Vagina (tissue), 2 donors: Measurements from ENCODE around the gene TSHZ3. TPM values are rescaled to one million over a fixed set of nuclear protein-coding genes. Genes with fewer than 3 reads are reported as not detected.
A peak's percentile ranks its signal among the peaks of the same experiment; 100 is the strongest.

ENCODE experiments used
- DNase-seq, 2 donors: peaks; one replicate each; pipeline ENCODE4 v3.0.0-alpha.2; 2017; ENCODE audit errors: extremely low spot score in 2 of 2
- H3K27ac ChIP-seq: fragments of 200-600 bp; sonication (generic); one replicate; pipeline ENCODE4 v1.5.1; 2019
- H3K27me3 ChIP-seq: fragments of 200-600 bp; sonication (generic); one replicate; pipeline ENCODE4 v1.5.1; 2019
- H3K36me3 ChIP-seq, 2 donors: fragments of 200-600 bp; sonication (generic); one replicate each; pipeline ENCODE4 v1.5.1; 2017 to 2019
- H3K4me1 ChIP-seq: fragments of 200-600 bp; sonication (generic); one replicate; pipeline ENCODE4 v1.5.1; 2019
- H3K4me3 ChIP-seq, 2 donors: fragments of 200-600 bp; sonication (generic); 1 replicate in 1 of 2; 2 replicates in 1 of 2; pipeline ENCODE4 v1.5.1; 2016 to 2019
- H3K9me3 ChIP-seq: fragments of 200-600 bp; sonication (generic); one replicate; pipeline ENCODE4 v1.5.1; 2019
- CTCF ChIP-seq, 3 experiments: fragments of 450-650 bp in 2 of 3; fragments of 200-600 bp in 1 of 3; sonication (generic) in 1 of 3; IDR thresholded peaks; one replicate each; pipeline ENCODE4 v1.5.1; 2017 to 2019; ENCODE audit warnings: antibody characterized with exemption in 3 of 3, mild to moderate bottlenecking in 2 of 3, moderate library complexity in 2 of 3
- POLR2A ChIP-seq, 2 donors: fragments of 450-650 bp; IDR thresholded peaks; one replicate each; pipeline ENCODE4 v1.6.1; 2017; ENCODE audit warnings: antibody characterized with exemption in 2 of 2, mild to moderate bottlenecking in 2 of 2, moderate library complexity in 2 of 2
- POLR2AphosphoS5 ChIP-seq, 2 donors: sonication (generic); formaldehyde crosslinking; IDR thresholded peaks; one replicate each; pipeline ENCODE4 v1.9.0; 2017; ENCODE audit warnings: antibody characterized with exemption in 2 of 2, mild to moderate bottlenecking in 2 of 2, low read depth in 1 of 2; ENCODE audit not compliant: insufficient read depth in 1 of 2
- intact Hi-C: fragments of 100-400 bp; cut with DNase I; formaldehyde crosslinking; loops from one replicate; pipeline ENCODE4 v1.15.1; 2023
- total RNA-seq: library from RNA; depleted of rRNA; stranded (reverse); fragments of >200 nt; gene quantifications from one replicate; pipeline ENCODE4 v1.2.3, GENCODE V29; 2016

TSHZ3 gene
- total RNA-seq, 1 donor from 2014 or later = 13.5 TPM

- no peaks in the 10 kb centered on the region for H3K27me3 ChIP-seq
- H3K9me3 ChIP-seq = no peaks in the 10 kb centered on the region
- H3K4me1 ChIP-seq = no peaks in the 10 kb centered on the region
- no peak overlapping the region for H3K27ac ChIP-seq
- no peaks in the 10 kb centered on the region for H3K36me3 ChIP-seq
- no peak for DNase-seq
- no peak overlapping the region for H3K4me3 ChIP-seq
- TF ChIP-seq POLR2AphosphoS5 (IDR thresholded peaks at IDR 0.05; ENCODE audit: insufficient read depth in 1 of 2, low read depth in 1 of 2) (no peak), CTCF (IDR thresholded peaks at IDR 0.05) (no peak), POLR2A (IDR thresholded peaks at IDR 0.05) (no peak)
- intact Hi-C loops = no loop called here
These were observed 15.7 kb upstream of the TSHZ3 start for GRCh38 chr19:31364963-31365362.

GRCh38 chr19:31361728-31362127 lies 12.5 kb upstream of the TSHZ3 start:
- Histone ChIP-seq H3K27me3 (no peaks in the 10 kb centered on the region), H3K27ac (no peak overlapping the region), H3K4me1 (no peaks in the 10 kb centered on the region), H3K36me3 (no peaks in the 10 kb centered on the region), H3K4me3 (no peak overlapping the region), H3K9me3 (no peaks in the 10 kb centered on the region)
- no peak for DNase-seq
- intact Hi-C loops = no loop called here
- TF ChIP-seq POLR2A (IDR thresholded peaks at IDR 0.05) (no peak), CTCF (IDR thresholded peaks at IDR 0.05) (no peak), POLR2AphosphoS5 (IDR thresholded peaks at IDR 0.05; ENCODE audit: insufficient read depth in 1 of 2, low read depth in 1 of 2) (no peak)

GRCh38 chr19:31357315-31357673 lies 8.1 kb upstream of the TSHZ3 start:
- DNase-seq = no peak
- H3K27me3 ChIP-seq = no peaks in the 10 kb centered on the region
- intact Hi-C loops = no loop called here
- no peak overlapping the region for H3K27ac ChIP-seq
- no peaks in the 10 kb centered on the region for H3K9me3 ChIP-seq
- peaks cover 1% of the 10 kb centered on the region for H3K4me1 ChIP-seq
- TF ChIP-seq POLR2AphosphoS5 (IDR thresholded peaks at IDR 0.05; ENCODE audit: insufficient read depth in 1 of 2, low read depth in 1 of 2) = no peak
- no peak for TF ChIP-seq POLR2A (IDR thresholded peaks at IDR 0.05)
- TF ChIP-seq CTCF (IDR thresholded peaks at IDR 0.05) = no peak
- H3K36me3 ChIP-seq = no peaks in the 10 kb centered on the region
- H3K4me3 ChIP-seq = no peak overlapping the region

GRCh38 chr19:31356587-31357314 lies 7.5 kb upstream of the TSHZ3 start:
- H3K36me3 ChIP-seq = no peaks in the 10 kb centered on the region
- H3K27me3 ChIP-seq = no peaks in the 10 kb centered on the region
- no peaks in the 10 kb centered on the region for H3K9me3 ChIP-seq
- TF ChIP-seq POLR2A (IDR thresholded peaks at IDR 0.05) (no peak), POLR2AphosphoS5 (IDR thresholded peaks at IDR 0.05; ENCODE audit: insufficient read depth in 1 of 2, low read depth in 1 of 2) (no peak), CTCF (IDR thresholded peaks at IDR 0.05) (peak in 2 of 3 experiments; percentile 15 to 41)
- peaks cover 7% of the 10 kb centered on the region for H3K4me1 ChIP-seq
- H3K4me3 ChIP-seq = no peak overlapping the region
- H3K27ac ChIP-seq = no peak overlapping the region
- intact Hi-C loops = no loop called here
- DNase-seq = no peak

GRCh38 chr19:31355665-31356289 lies 6.5 kb upstream of the TSHZ3 start:
- DNase-seq = no peak
- H3K4me1 ChIP-seq = peaks cover 11% of the 10 kb centered on the region
- TF ChIP-seq CTCF (IDR thresholded peaks at IDR 0.05) (no peak), POLR2A (IDR thresholded peaks at IDR 0.05) (no peak), POLR2AphosphoS5 (IDR thresholded peaks at IDR 0.05; ENCODE audit: insufficient read depth in 1 of 2, low read depth in 1 of 2) (no peak)
- no peaks in the 10 kb centered on the region for H3K36me3 ChIP-seq
- no peaks in the 10 kb centered on the region for H3K27me3 ChIP-seq
- no peak overlapping the region for H3K27ac ChIP-seq
- intact Hi-C loops = no loop called here
- H3K9me3 ChIP-seq = no peaks in the 10 kb centered on the region
- no peak overlapping the region for H3K4me3 ChIP-seq
